Mesodermal cell (in vitro differentiated cells): ENCODE measurements around the gene DCLK3.

ENCODE experiments used
- H3K27ac ChIP-seq: 2 replicates; pipeline ENCODE4 v1.7.0; 2013; ENCODE audit warnings: mild to moderate bottlenecking, low read depth, low read length, moderate library complexity; ENCODE audit not compliant: severe bottlenecking
- H3K36me3 ChIP-seq: 2 replicates; pipeline ENCODE4 v1.7.1; 2013; ENCODE audit warnings: mild to moderate bottlenecking, low read length, moderate library complexity; ENCODE audit not compliant: control insufficient read depth, insufficient read depth
- H3K4me1 ChIP-seq: one replicate; pipeline ENCODE4 v1.7.1; 2013; ENCODE audit warnings: mild to moderate bottlenecking, low read length; ENCODE audit not compliant: insufficient read depth, control insufficient read depth, poor library complexity, severe bottlenecking
- H3K4me3 ChIP-seq: 2 replicates; pipeline ENCODE4 v1.7.0; 2013; ENCODE audit warnings: low read length, control low read depth, mild to moderate bottlenecking; ENCODE audit not compliant: insufficient read depth, poor library complexity, severe bottlenecking; ENCODE audit errors: extremely low read depth
- H3K9me3 ChIP-seq: 2 replicates; pipeline ENCODE4 v1.7.1; 2013; ENCODE audit warnings: mild to moderate bottlenecking, low read length, moderate library complexity; ENCODE audit not compliant: control insufficient read depth
- WGBS, 2 experiments: methylation state at CpG; one replicate each; pipeline ENCODE4 v1.1.5; 2013; ENCODE audit warnings: missing lambda C conversion rate in 2 of 2; ENCODE audit not compliant: insufficient coverage in 2 of 2; 5-methylcytosine and 5-hydroxymethylcytosine counted together

Gene DCLK3

DNA sequence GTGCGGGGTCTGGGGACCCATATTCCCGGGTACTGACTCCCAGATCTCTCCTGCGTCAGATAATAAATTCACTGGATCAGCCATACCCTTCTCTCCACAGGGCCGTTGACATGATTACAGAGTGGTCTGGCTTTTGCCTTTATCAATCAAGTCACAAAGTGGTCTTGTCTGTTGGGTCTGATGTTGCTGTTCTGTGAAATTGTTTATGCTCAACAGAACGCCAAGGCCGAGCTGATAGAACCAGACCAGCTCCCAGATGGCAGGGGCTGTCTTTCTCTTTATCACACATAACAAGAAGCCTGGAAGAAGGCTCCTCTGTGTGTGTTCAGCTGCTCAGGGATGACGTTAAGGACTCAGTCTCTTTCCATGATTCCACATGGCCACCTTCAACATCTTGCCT, 751 bp upstream of the DCLK3 start:
- no peaks in the 10 kb centered on the region for H3K36me3 ChIP-seq
- WGBS, 2 experiments: 90 to 92% methylated on average over 4 to 6 of the region's 7 CpGs
- H3K27ac ChIP-seq: no peak overlapping the region
- no peak overlapping the region for H3K4me3 ChIP-seq
- H3K9me3 ChIP-seq: no peaks in the 10 kb centered on the region
- no peaks in the 10 kb centered on the region for H3K4me1 ChIP-seq

DNA sequence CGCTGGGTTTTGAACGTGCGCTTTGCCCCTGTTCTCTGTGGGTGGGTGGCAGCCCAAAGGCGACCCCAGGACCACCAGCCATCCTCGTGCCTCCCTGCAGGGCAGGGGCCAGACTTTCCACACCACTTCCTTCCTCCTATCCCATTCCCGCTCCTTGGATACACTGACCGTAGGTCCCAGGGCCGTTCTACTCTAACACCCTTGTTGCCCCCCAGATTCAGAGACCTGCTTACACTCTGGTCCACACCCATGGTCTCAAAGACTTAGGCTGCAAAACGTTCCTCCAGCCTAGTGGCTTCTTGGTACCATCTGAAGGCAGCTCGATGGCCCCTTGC, 318 bp upstream of the DCLK3 start:
- H3K9me3 ChIP-seq: no peaks in the 10 kb centered on the region
- no peaks in the 10 kb centered on the region for H3K36me3 ChIP-seq
- WGBS, 2 experiments: 54 to 62% methylated on average over 7 to 9 of the region's 10 CpGs
- H3K4me3 ChIP-seq: peak overlapping the region; percentile 35
- no peak overlapping the region for H3K27ac ChIP-seq
- no peaks in the 10 kb centered on the region for H3K4me1 ChIP-seq

DNA sequence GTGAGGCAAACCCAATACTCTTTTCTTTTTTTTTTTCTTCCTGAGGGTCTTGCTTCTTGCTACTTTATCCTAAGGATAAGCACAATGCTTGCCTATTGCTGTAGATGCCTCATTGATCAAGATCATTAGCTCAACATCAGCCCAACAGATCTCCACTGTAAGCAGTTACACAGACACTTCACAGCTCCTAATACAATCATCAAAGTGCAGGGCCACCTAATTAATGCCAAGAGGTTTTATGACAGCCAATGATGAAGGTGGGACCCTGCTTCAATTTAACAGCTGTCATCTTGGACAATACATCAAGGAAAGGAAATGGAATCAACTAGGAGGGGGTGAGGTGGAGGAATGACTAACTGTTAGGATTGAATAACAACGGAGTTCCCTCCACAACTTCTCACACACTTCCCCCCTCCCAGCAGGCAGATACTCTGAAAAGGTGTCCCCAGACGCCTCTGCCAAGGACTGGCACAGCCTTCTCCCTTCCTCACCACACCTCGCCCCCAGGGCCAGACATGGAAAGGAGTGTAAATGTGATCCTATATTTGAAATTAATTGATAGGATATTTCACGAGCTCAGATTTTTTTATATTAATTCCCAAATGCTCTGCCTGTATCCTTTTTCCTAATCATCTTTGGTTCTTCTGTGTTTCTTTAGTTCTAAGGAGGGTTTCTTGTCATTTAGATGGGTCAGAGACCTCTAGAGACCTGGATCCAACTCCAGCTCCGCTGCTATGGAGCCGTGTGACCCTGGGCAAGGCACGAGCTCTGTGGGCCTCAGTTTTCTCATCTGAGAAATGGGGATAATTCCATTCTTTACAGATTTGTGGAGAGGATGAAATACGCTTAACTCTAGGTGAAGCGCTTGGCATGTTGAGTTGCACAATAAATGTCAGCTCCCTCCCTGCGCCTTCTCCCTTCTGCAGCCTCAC, 1.2 kb downstream of the DCLK3 start:
- WGBS, 2 experiments: 71 to 87% methylated on average over 3 to 5 of the region's 10 CpGs
- Histone ChIP-seq H3K27ac (no peak overlapping the region), H3K4me1 (peaks cover 5% of the 10 kb centered on the region), H3K9me3 (no peaks in the 10 kb centered on the region), H3K36me3 (no peaks in the 10 kb centered on the region), H3K4me3 (peak overlapping the region; percentile 27)

DNA sequence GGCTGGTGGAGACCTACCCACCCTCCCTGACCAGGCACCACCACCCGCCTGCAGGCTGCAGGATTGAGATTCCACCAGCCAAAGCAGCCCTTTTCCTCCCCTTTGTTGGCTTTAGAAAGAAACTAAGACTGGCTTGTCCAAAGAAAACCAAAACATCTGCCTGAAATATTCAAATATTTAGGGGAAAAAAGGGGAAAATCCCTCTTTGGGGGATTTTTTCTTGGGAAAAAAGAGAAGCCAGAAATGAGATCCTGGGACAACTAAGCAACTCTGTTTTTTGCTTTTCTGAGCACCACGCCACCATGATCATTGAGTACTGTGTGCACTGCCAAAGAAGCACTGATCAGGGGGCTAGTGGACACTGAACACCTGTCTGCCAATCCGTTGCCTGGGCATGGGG, 2.6 kb downstream of the DCLK3 start:
- WGBS, 2 experiments: 79 to 92% methylated on average over 1 to 3 of the region's 3 CpGs
- no peak overlapping the region for H3K4me3 ChIP-seq
- peaks cover 5% of the 10 kb centered on the region for H3K4me1 ChIP-seq
- no peak overlapping the region for H3K27ac ChIP-seq
- H3K36me3 ChIP-seq: no peaks in the 10 kb centered on the region
- no peaks in the 10 kb centered on the region for H3K9me3 ChIP-seq

DNA sequence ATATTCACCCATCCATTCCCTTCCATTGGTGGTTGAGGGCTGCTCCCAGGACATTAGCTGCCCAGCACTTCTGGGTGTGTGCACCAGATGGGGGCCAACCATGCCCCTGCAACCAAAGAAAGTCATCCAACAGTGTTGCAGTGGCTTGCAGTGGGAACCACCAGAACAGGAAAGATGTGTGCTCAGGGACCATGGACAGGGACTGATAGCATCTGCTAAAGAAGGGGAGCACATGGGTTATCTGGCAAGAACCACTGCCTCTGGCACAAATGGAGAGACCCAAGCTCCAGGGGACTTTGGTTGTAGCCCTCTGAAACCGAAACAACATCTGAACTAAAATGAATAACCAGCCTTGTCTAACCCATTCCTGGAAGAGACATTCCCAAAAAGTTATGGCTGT, 8.1 kb downstream of the DCLK3 start:
- no peaks in the 10 kb centered on the region for H3K36me3 ChIP-seq
- H3K4me3 ChIP-seq: no peak overlapping the region
- H3K9me3 ChIP-seq: no peaks in the 10 kb centered on the region
- no peak overlapping the region for H3K27ac ChIP-seq
- peaks cover 5% of the 10 kb centered on the region for H3K4me1 ChIP-seq
- 83 to 100% methylated on average over 1 of the region's 1 CpG for WGBS, 2 experiments

DNA sequence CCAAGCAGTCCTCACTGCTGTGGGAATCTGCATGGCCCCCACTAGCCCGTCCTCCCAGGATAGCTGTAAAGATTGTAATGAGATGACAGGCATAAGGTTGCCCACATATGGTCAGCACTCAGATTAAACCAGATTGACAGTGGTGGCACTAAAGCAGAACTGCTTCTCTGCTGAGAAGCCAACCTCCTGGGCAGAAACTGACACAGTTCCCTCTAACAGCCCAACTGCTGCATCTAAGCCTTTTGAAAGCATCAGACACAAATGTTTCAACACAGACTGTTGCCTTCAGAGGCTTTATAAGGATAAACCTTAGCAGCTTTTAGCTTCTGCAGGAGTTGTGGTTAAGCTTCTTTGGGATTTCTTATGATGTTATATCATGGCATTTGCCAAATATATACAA, 13.0 kb downstream of the DCLK3 start:
- no peaks in the 10 kb centered on the region for H3K9me3 ChIP-seq
- no peak overlapping the region for H3K4me3 ChIP-seq
- no CpG with 5 or more reads among the region's 1 CpG for WGBS, 2 experiments
- H3K36me3 ChIP-seq: no peaks in the 10 kb centered on the region
- no peaks in the 10 kb centered on the region for H3K4me1 ChIP-seq
- H3K27ac ChIP-seq: no peak overlapping the region

DNA sequence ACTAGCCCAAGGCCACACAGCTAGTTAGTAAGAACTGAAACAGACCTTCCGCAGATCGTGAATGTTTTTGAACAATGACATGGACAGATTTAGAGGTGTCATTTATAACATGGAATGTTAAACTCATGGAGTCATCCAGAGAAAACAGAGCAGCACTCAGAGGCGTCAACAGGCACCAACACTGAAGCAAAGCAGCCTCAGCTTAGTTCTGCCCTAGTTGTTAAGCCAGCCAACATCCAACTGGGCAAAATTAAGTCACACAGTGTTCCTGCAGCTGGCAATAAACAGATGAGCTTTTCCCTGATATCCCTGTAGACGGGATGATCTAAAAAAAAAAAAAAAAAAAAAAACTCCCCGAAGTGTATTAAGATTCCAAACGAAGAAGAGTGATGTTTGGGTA, 13.6 kb downstream of the DCLK3 start:
- no peaks in the 10 kb centered on the region for H3K4me1 ChIP-seq
- 86 to 100% methylated on average over 1 to 3 of the region's 6 CpGs for WGBS, 2 experiments
- no peaks in the 10 kb centered on the region for H3K9me3 ChIP-seq
- no peak overlapping the region for H3K4me3 ChIP-seq
- H3K36me3 ChIP-seq: no peaks in the 10 kb centered on the region
- H3K27ac ChIP-seq: no peak overlapping the region

DNA sequence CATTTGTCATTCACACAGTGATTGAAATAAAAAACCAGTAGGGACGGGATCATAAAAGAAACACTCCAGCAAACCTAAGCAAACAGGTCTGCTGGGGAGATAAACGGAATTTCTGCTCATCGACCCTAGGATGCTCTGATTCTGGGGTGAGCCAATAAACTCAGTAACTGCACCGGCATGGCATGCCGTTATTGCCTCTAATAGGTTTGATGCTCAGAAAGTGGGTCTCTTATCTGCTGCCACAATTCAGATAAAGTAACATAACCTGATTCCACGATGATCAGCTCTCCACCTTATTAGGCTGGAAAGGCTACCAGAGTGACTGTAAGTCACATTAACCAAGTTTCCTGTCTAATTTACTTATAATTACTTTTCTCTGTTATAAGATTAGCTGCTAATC, 19.6 kb downstream of the DCLK3 start:
- Histone ChIP-seq H3K36me3 (no peaks in the 10 kb centered on the region), H3K27ac (no peak overlapping the region), H3K4me1 (no peaks in the 10 kb centered on the region), H3K9me3 (no peaks in the 10 kb centered on the region), H3K4me3 (no peak overlapping the region)
- WGBS, 2 experiments: 75 to 87% methylated on average over 3 to 4 of the region's 6 CpGs

DNA sequence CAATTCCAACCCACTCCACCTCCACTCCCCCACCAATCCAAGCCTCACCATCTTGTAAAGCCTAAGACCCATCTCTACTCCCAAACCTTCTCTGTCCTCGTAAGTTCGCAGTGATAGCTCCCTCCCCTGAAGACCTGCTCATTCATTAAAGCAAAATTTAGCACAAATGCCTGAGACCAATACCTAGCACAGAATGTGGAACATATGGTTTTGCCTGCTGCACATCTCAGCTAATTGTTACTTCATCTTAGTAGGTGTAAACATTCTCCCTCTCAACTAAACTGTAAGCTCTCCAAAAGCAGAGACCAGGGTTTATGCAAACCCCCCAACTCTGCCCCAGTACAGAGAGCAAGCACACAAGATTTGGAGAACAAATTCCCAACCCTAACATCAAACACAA, 20.5 kb downstream of the DCLK3 start:
- Histone ChIP-seq H3K36me3 (no peaks in the 10 kb centered on the region), H3K9me3 (no peaks in the 10 kb centered on the region), H3K4me3 (no peak overlapping the region), H3K27ac (no peak overlapping the region), H3K4me1 (no peaks in the 10 kb centered on the region)
- WGBS, 2 experiments: 100% methylated on average over 2 of the region's 2 CpGs

DNA sequence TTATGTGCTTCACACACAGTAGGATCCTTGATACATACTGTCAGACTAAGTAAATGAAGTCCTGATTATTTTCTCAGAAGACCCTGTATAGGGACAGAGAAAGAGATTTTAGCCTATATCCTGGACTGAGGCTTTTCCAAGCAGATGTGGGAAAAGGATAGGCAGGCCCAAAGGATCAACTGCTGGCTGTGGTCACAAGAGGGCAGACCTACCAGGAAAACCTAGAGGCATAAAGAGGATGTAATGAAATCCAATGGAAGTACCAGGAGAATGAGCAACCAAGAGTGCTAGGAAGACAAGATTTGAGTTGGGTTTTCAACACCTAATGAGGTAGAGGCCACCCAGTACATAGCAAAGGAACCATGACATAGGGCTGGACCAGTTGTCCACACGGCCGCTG, 23.1 kb downstream of the DCLK3 start:
- Histone ChIP-seq H3K9me3 (no peaks in the 10 kb centered on the region), H3K27ac (no peak overlapping the region), H3K4me1 (no peaks in the 10 kb centered on the region), H3K36me3 (no peaks in the 10 kb centered on the region), H3K4me3 (no peak overlapping the region)
- 94 to 100% methylated on average over 2 of the region's 2 CpGs for WGBS, 2 experiments

DNA sequence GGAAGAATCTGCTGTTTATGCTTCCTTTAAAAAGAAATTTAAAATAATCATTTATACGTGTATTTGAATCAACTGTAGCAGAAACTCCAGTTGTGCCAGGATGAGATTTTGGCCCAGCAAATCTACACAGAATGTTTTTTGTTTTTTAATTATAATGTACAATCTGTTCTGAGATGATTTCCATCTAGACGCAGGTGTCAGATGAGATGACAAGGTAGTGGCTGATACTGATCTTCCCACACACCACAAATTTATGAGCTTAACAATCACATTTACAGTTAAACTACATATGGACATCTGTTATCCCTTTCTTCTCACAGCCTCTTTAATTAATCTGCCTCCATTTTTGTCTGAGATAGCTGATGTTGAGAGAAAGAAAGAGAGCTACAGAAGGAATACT, 23.6 kb downstream of the DCLK3 start:
- no peaks in the 10 kb centered on the region for H3K9me3 ChIP-seq
- peaks cover 3% of the 10 kb centered on the region for H3K4me1 ChIP-seq
- WGBS, 2 experiments: no CpG with 5 or more reads among the region's 2 CpGs
- H3K27ac ChIP-seq: no peak overlapping the region
- no peak overlapping the region for H3K4me3 ChIP-seq
- H3K36me3 ChIP-seq: no peaks in the 10 kb centered on the region
